H54 (cell line): ENCODE results near the gene EPN2.

Experiments
- DNase-seq: peaks from one replicate; pipeline ENCODE4 v3.0.0; 2011; ENCODE audit warnings: low spot score, mixed read lengths; ENCODE audit not compliant: insufficient read length
- FAIRE-seq: peaks from 3 replicates; lab custom pipeline; 2011; peaks lifted over from hg19 to GRCh38; lab: Jason Lieb, UNC
- POLR2A ChIP-seq: IDR thresholded peaks from 2 replicates; pipeline ENCODE4 v1.6.1; 2011; ENCODE audit warnings: low read depth, mild to moderate bottlenecking, low read length

EPN2 gene

DNA sequence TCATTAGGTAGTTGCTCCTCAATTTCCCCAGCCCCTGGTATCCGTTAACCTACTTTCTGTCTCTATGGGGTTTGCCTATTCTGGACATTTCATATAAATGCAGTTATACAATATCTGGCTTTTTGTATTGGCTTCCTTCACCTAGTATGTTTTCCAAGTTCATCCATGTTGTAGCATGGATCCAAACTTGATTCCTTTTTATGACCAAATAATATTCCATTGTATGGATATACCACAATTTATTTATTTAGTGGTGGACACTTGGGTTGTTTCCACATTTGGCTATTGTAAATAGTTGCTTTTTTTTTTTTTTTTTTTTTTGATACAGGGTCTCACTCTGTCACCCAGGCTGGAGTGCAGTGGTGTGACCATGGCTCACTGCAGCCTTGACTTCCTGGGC lies 15.9 kb downstream of the EPN2 start:
- FAIRE-seq (no peak), DNase-seq (no peak)
- no peak for TF ChIP-seq POLR2A

DNA sequence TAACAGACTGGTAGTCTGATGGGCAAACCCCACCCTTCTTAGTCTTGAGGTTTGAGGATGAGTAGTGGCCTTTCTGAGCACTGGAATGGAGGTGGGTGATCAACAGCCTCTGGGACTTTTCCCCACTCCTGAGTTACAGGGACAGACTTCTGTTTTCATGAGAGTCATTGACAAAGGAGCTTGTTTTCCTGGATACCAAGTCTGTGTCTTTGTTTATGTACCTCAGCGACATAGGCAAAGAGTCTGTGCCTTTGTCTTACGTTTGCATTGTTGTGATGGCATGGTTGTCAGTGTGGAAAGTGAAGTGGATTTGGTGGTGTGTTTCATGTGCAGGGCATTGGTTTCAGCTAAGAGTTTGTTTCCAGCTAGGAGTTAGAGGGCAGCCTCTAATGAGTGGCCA lies 17.5 kb downstream of the EPN2 start:
- DNase-seq (no peak), FAIRE-seq (no peak)
- no peak for TF ChIP-seq POLR2A

- no peak for TF ChIP-seq POLR2A
- FAIRE-seq (no peak), DNase-seq (no peak)
These were observed 18.1 kb downstream of the EPN2 start for GRCh38 chr17:19255279-19255678.

DNA sequence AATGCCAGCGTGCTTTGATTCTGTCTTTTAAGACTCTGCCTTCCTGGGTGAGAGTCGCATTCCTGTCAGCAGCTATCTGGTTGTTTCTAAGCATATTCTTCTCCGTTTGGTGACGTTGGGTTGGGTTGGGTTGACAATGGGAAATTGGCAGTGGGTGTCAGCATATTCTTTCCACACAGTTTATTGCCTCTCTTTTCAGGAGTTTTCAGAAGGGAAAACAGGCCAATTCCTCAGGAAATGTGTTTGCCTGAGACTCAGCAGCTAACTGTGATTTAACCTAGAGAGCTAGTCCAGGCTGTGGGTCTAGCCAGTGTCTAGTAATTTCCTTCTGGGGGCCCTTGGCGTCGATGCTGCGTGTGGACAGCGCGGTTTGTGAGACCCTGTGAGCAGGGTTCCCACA lies 21.2 kb downstream of the EPN2 start:
- TF ChIP-seq POLR2A, result no peak
- DNase-seq (no peak), FAIRE-seq (no peak)

DNA sequence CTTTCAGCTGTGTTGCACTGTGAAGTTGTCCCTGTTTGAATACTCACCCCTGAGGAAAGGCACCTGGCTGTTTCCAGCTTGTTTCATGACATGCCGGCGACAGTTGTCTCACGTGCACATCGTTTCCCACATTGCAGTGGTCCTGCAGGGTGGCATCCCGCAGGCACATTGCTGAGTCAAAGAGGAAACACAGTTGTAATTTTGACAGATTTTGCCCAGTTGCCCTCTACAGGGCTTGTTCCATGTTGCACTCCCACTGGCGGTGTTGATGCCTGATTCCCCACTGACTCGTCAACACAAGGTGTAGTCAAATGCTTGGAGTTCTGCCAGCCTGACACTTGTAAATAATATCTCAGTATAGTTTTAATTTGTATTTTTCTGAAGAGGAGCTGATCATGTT lies 23.8 kb downstream of the EPN2 start:
- no peak for TF ChIP-seq POLR2A
- FAIRE-seq, result no peak
- DNase-seq, result no peak

GRCh38 chr17:19261426-19261825 lies 24.3 kb downstream of the EPN2 start:
- DNase-seq (no peak), FAIRE-seq (no peak)
- no peak for TF ChIP-seq POLR2A

- DNase-seq (no peak), FAIRE-seq (no peak)
- no peak for TF ChIP-seq POLR2A
These were observed 25.8 kb downstream of the EPN2 start for GRCh38 chr17:19262650-19263631.

DNA sequence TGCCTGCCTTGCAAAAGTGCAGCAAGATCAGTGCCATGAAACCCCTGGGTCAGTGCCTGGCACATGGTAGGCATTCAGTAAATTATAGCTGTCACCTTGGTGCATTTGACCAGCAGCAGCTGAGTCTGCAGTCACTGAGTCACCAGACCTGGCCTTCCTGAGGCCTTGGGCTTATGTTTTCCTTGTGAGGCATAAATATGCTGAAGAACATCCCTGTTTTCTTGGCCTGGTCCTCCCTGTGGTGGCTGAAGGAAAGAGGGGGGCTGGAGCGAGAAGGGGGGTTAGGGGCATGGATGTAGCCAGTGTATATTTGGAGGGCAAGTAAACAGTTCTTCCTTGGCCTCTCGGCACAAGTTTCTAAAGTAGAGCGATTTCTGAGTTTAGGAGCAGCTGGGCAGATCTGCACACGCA lies 26.5 kb downstream of the EPN2 start:
- peak; percentile 55 for DNase-seq
- no peak for FAIRE-seq
- no peak for TF ChIP-seq POLR2A

GRCh38 chr17:19264268-19264667 lies 27.1 kb downstream of the EPN2 start:
- FAIRE-seq (no peak), DNase-seq (no peak)
- TF ChIP-seq POLR2A, result no peak

DNA sequence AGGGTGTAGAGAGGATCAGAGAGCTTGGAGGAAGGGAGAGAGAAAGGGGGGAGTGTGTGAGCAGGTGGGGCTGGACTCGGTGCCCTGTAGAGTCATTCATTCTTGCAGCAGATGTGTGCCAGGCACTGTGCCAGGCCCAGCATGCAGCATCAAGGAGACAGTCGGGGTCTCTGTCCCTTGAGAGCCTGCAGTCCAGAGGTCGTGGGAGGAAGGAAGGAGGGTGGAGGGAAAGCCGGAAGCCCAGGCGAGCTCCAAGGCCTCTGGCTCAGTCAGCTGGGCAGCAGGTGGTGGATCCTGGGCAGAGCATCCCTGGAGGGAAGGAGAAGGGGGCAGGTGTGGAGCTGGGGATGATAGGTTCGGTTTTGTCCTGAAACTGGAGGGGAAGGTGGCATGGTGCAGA lies 27.5 kb downstream of the EPN2 start:
- TF ChIP-seq POLR2A, result no peak
- FAIRE-seq (no peak), DNase-seq (no peak)

DNA sequence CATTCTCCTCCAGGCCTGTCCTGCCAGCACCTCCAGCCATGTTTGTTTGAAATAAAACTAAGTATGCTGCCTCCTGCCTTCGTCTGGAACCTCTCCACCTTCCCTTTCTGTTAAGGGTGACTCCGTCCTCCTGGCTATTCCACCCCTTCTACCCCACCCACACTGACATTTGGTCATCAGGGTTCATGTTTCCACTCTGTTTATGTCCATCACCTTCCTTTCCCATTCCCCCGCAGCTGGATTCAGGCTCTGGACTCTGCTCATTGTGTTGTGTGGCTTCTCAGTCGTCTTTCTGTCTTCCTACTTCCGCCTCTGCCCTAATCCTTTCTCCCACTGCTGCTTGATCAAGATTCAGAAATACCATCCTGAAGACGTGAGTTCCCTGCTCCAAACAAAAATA lies 28.6 kb downstream of the EPN2 start:
- FAIRE-seq (no peak), DNase-seq (no peak)
- no peak for TF ChIP-seq POLR2A

GRCh38 chr17:19268611-19269010 lies 31.4 kb downstream of the EPN2 start:
- FAIRE-seq (no peak), DNase-seq (no peak)
- TF ChIP-seq POLR2A, result no peak

GRCh38 chr17:19269106-19269505 lies 31.9 kb downstream of the EPN2 start:
- no peak for TF ChIP-seq POLR2A
- FAIRE-seq, result no peak
- no peak for DNase-seq

DNA sequence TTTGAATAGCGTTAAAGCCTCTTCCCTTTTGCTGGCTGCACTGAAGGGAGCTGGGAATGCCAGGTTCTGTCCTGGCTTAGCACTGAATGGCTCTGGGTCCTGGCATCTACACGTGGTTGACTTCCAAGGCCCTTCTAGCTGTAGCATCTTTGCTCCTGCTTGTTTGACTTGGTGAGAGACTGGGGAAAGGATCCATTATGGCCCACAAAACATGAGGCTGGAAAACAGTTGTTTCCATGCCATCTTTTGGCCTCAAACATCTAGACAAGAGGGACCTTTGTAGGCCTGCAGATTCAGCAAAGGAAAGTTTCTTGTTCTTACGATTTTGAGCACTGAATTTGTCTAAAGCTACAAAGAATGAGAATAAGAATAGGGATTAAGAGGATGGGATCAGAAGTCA lies 32.5 kb downstream of the EPN2 start:
- TF ChIP-seq POLR2A, result no peak
- DNase-seq (no peak), FAIRE-seq (no peak)

DNA sequence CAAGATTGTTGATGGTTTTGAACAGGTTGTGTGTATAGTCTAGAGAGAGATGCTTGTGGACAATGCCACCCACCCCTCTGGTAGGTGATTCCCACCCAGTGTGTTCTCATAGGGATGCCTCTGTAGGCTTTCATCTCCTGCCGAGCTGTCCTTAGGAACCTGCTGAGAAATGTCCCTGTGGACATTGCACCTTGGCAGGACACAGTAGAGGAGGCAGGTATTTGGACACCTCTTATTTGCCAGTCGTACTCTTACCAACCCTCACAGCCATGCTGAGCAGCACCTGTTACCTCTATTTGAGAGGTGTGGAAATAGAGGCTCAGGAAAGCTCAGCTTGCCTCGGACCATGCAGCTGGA lies 33.2 kb downstream of the EPN2 start:
- FAIRE-seq, result no peak
- TF ChIP-seq POLR2A, result no peak
- no peak for DNase-seq
